ENCODE measurements around the gene POU3F1. TPM values are rescaled to one million over a fixed set of nuclear protein-coding genes. Genes with fewer than 3 reads are reported as not detected.

The POU3F1 gene
- total and polyA plus RNA-seq, 10 of the 15 experiments (the other 5 are each of a cell fraction or from before 2014, with no cell fraction given) = 0.04 to 0.53 (median 0.10) TPM; not detected in 3

DNA sequence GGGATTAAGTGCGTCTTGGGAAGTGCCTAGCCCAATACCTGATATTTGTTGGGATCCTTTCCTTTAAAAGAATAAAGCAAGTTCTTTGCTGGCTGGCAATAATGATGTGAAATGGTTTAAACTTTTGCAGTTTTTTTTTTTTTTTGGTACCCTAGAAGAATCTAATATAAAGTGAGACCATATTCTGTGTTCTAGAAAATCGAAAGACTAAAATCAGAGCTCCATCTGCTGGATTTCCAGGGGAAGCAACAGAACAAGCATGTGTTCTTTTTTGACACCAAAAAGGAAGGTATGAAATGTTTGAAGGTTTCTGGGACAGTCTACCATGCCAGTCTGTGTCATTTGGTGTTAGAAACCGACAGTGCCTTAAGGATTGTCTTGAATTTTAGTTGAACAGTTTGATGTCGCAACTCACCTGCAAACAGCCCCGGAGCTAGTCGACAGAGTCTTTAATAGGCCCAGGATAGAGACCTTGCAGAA, 27.7 kb downstream of the POU3F1 start:
- Histone ChIP-seq H3K4me2 (ENCODE audit: control insufficient read depth, insufficient read depth) (no peak overlapping the region), H2AFZ (ENCODE audit: control insufficient read depth, low read depth, low read length) (no peak overlapping the region), H3K27ac (ENCODE audit: control insufficient read depth, insufficient read depth) (no peak overlapping the region), H3K9ac (ENCODE audit: control insufficient read depth, insufficient read depth, low read length) (no peak overlapping the region), H3K27me3 (replicated peaks in 1 of 2; ENCODE audit: control insufficient read depth in 2 of 2, insufficient read depth in 2 of 2, low read length in 1 of 2) (no peaks in the 10 kb centered on the region), H3K9me3 (replicated peaks; ENCODE audit: control insufficient read depth, insufficient read depth, low read length) (no peaks in the 10 kb centered on the region), H4K20me1 (ENCODE audit: control insufficient read depth, insufficient read depth) (no peaks in the 10 kb centered on the region), H3K4me1 (ENCODE audit: control insufficient read depth, insufficient read depth, low read length) (no peaks in the 10 kb centered on the region), H3K79me2 (ENCODE audit: control insufficient read depth, insufficient read depth, low read length) (peaks cover 16% of the 10 kb centered on the region), H3K4me3 (no peak overlapping the region), H3K36me3 (ENCODE audit: control insufficient read depth in 2 of 2, insufficient read depth in 2 of 2, low read length in 1 of 2) (peaks cover 4 to 20% of the 10 kb centered on the region in 2 experiments; a peak in 3 of 4 replicates)
- ChIA-PET SMC1A (ENCODE audit: uncharacterized antibody, unreplicated experiment) (interaction anchor here (0.5 to 2.5 kb wide), 13 partner anchors 9 to 201 kb away, joined by 3 to 10 read pairs (median 3); partner anchors contain the start of gene SF3A3), RAD21 (ENCODE audit: unreplicated experiment) (interaction anchor here (0.7 to 1.6 kb wide), 7 partner anchors 9 to 130 kb away, joined by 3 to 4 read pairs (median 3); no protein-coding TSS in a partner anchor), POLR2A (no interaction called here), CTCF (interaction anchor here (0.6 to 13.9 kb wide), 21 partner anchors 9 to 837 kb away, joined by 3 to 252 read pairs (median 4); partner anchors contain the start of gene SF3A3)
- no peak for DNase-seq (ENCODE audit: low read depth, low spot score)
- ATAC-seq = peak; percentile 71
- in situ Hi-C loops (cut with MboI) (no loop called here), intact Hi-C loops (cut with micrococcal nuclease; ENCODE audit: unreplicated experiment) (loop anchor here (1.0 kb wide), 2 partner anchors 29 to 129 kb away; partner anchors contain the start of gene SF3A3)
- BruUV-seq (replicated peaks) = no TSS peak
- no peak for TF ChIP-seq HDAC6 (IDR thresholded peaks at IDR 0.05; ENCODE audit: unreplicated experiment)
- peak; percentile 61; the same call in 1 of the 2 replicates for TF ChIP-seq SMC3 (IDR thresholded peaks at IDR 0.05; ENCODE audit: borderline replicate concordance, low read length)
- no peak for TF ChIP-seq JUND (IDR thresholded peaks at IDR 0.05; ENCODE audit: low read depth, low read length)
- peak; percentile 62 for TF ChIP-seq RAD21 (IDR thresholded peaks at IDR 0.05; ENCODE audit: insufficient read depth, low read depth, low read length)
- peak; percentile 74 for TF ChIP-seq ZNF24 (IDR thresholded peaks at IDR 0.05)
- TF ChIP-seq, protein P1, sequence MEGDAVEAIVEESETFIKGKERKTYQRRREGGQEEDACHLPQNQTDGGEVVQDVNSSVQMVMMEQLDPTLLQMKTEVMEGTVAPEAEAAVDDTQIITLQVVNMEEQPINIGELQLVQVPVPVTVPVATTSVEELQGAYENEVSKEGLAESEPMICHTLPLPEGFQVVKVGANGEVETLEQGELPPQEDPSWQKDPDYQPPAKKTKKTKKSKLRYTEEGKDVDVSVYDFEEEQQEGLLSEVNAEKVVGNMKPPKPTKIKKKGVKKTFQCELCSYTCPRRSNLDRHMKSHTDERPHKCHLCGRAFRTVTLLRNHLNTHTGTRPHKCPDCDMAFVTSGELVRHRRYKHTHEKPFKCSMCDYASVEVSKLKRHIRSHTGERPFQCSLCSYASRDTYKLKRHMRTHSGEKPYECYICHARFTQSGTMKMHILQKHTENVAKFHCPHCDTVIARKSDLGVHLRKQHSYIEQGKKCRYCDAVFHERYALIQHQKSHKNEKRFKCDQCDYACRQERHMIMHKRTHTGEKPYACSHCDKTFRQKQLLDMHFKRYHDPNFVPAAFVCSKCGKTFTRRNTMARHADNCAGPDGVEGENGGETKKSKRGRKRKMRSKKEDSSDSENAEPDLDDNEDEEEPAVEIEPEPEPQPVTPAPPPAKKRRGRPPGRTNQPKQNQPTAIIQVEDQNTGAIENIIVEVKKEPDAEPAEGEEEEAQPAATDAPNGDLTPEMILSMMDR (IDR thresholded peaks at IDR 0.05 in 2 of 3, conservative IDR thresholded peaks at IDR 0.05 in 1 of 3; ENCODE audit: control insufficient read depth in 2 of 3, extremely low read depth in 1 of 3, insufficient read depth in 1 of 3, low read depth in 3 of 3, low read length in 3 of 3) = peak; percentile 47 to 69 (median 54); a peak in 4 of 6 replicates
- 0 out of 2 replicates have a peak, but pooled peaks have one; percentile 40 for TF ChIP-seq MXI1 (IDR thresholded peaks at IDR 0.05; ENCODE audit: low read depth, low read length)
- WGBS (ENCODE audit: insufficient coverage, insufficient replicate concordance, low lambda C conversion rate, missing lambda C conversion rate) = 79% methylated on average over 6 of the region's 6 CpGs
- FAIRE-seq = no peak

Measured in GM12878 (cell line).